PC-3 (cell line): ENCODE data around the gene HCN4.

ENCODE experiments used
- EZH2 ChIP-seq: fragments of 300-600 bp; sonication (generic); IDR thresholded peaks from one replicate; pipeline ENCODE4 v1.6.1; 2017; ENCODE audit warnings: antibody characterized with exemption, mild to moderate bottlenecking, low read length; ENCODE audit not compliant: unreplicated experiment
- EZH2phosphoT487 ChIP-seq: fragments of 300-600 bp; sonication (generic); IDR thresholded peaks from 2 replicates; pipeline ENCODE4 v1.6.1; 2018; ENCODE audit warnings: mild to moderate bottlenecking, antibody characterized with exemption, low read length, borderline replicate concordance
- TF ChIP-seq, protein P1 (sequence below): fragments of 300-600 bp; sonication (generic); conservative IDR thresholded peaks from 2 replicates; pipeline ENCODE4 v1.5.1; 2017; ENCODE audit warnings: antibody characterized with exemption, low read depth, mild to moderate bottlenecking, low read length

GRCh38 chr15:73325191-73325861 is 43.4 kb downstream of the HCN4 start:
- TF ChIP-seq, protein P1, sequence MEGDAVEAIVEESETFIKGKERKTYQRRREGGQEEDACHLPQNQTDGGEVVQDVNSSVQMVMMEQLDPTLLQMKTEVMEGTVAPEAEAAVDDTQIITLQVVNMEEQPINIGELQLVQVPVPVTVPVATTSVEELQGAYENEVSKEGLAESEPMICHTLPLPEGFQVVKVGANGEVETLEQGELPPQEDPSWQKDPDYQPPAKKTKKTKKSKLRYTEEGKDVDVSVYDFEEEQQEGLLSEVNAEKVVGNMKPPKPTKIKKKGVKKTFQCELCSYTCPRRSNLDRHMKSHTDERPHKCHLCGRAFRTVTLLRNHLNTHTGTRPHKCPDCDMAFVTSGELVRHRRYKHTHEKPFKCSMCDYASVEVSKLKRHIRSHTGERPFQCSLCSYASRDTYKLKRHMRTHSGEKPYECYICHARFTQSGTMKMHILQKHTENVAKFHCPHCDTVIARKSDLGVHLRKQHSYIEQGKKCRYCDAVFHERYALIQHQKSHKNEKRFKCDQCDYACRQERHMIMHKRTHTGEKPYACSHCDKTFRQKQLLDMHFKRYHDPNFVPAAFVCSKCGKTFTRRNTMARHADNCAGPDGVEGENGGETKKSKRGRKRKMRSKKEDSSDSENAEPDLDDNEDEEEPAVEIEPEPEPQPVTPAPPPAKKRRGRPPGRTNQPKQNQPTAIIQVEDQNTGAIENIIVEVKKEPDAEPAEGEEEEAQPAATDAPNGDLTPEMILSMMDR = peak; percentile 31; the same call in 1 of the 2 replicates
- no peak for TF ChIP-seq EZH2
- no peak for TF ChIP-seq EZH2phosphoT487
